Measurements from ENCODE around the gene CPT1B. TPM values are rescaled to one million over a fixed set of nuclear protein-coding genes. Genes with fewer than 3 reads are reported as not detected.

Gene CPT1B
- total and polyA plus RNA-seq, 2 donors (not counting 1 experiment from before 2014, with no cell fraction given): 0.82 to 4.8 TPM

GRCh38 chr22:50575426-50575941 lies 2.7 kb downstream of the CPT1B start:
- no peaks in the 10 kb centered on the region for H3K79me2 ChIP-seq (ENCODE audit: control insufficient read depth, insufficient read depth, low read length)
- no peak overlapping the region for H3K27ac ChIP-seq (ENCODE audit: insufficient read depth, low read length)
- no peaks in the 10 kb centered on the region for H4K20me1 ChIP-seq (ENCODE audit: control insufficient read depth, extremely low read depth, insufficient read depth, low read length)
- no peak for DNase-seq (ENCODE audit: low read depth in 2 of 2)
- H3K4me3 ChIP-seq (replicated peaks in 1 of 4; ENCODE audit: control extremely low read depth in 1 of 4, insufficient read depth in 1 of 4, low read depth in 3 of 4, low read length in 4 of 4): no peak overlapping the region
- no peaks in the 10 kb centered on the region for H3K27me3 ChIP-seq (ENCODE audit: control insufficient read depth, insufficient read depth, low read length)
- TF ChIP-seq CTCF (conservative IDR thresholded peaks at IDR 0.05 in 1 of 2, IDR thresholded peaks at IDR 0.05 in 1 of 2; ENCODE audit: low read depth in 1 of 2, low read length in 2 of 2) (no peak), EZH2 (IDR thresholded peaks at IDR 0.05; ENCODE audit: low read length, missing control alignments) (no peak)
- H3K9ac ChIP-seq (ENCODE audit: insufficient read depth, low read length): no peak overlapping the region
- H3K4me2 ChIP-seq (ENCODE audit: extremely low read depth, insufficient read depth, low read length): no peak overlapping the region
- peaks cover 8% of the 10 kb centered on the region for H3K4me1 ChIP-seq (ENCODE audit: control insufficient read depth, extremely low read depth, insufficient read depth, low read length)
- H2AFZ ChIP-seq (ENCODE audit: low read length): no peak overlapping the region
- no peaks in the 10 kb centered on the region for H3K9me3 ChIP-seq (ENCODE audit: control insufficient read depth, insufficient read depth, low read depth, low read length)
- no peaks in the 10 kb centered on the region for H3K36me3 ChIP-seq (ENCODE audit: control insufficient read depth, insufficient read depth, low read length)

- H3K9me3 ChIP-seq (ENCODE audit: control insufficient read depth, insufficient read depth, low read depth, low read length): no peaks in the 10 kb centered on the region
- TF ChIP-seq EZH2 (IDR thresholded peaks at IDR 0.05; ENCODE audit: low read length, missing control alignments) (no peak), CTCF (conservative IDR thresholded peaks at IDR 0.05 in 1 of 2, IDR thresholded peaks at IDR 0.05 in 1 of 2; ENCODE audit: low read depth in 1 of 2, low read length in 2 of 2) (no peak)
- no peak for DNase-seq (ENCODE audit: low read depth in 2 of 2)
- no peak overlapping the region for H2AFZ ChIP-seq (ENCODE audit: low read length)
- no peak overlapping the region for H3K9ac ChIP-seq (ENCODE audit: insufficient read depth, low read length)
- H3K4me1 ChIP-seq (ENCODE audit: control insufficient read depth, extremely low read depth, insufficient read depth, low read length): peaks cover 8% of the 10 kb centered on the region
- H3K36me3 ChIP-seq (ENCODE audit: control insufficient read depth, insufficient read depth, low read length): no peaks in the 10 kb centered on the region
- no peaks in the 10 kb centered on the region for H3K79me2 ChIP-seq (ENCODE audit: control insufficient read depth, insufficient read depth, low read length)
- H3K27me3 ChIP-seq (ENCODE audit: control insufficient read depth, insufficient read depth, low read length): no peaks in the 10 kb centered on the region
- H3K4me3 ChIP-seq (replicated peaks in 1 of 4; ENCODE audit: control extremely low read depth in 1 of 4, insufficient read depth in 1 of 4, low read depth in 3 of 4, low read length in 4 of 4): no peak overlapping the region
- H3K27ac ChIP-seq (ENCODE audit: insufficient read depth, low read length): no peak overlapping the region
- H3K4me2 ChIP-seq (ENCODE audit: extremely low read depth, insufficient read depth, low read length): no peak overlapping the region
- H4K20me1 ChIP-seq (ENCODE audit: control insufficient read depth, extremely low read depth, insufficient read depth, low read length): no peaks in the 10 kb centered on the region
Observed at GRCh38 chr22:50574383-50574755, 3.9 kb downstream of the CPT1B start.

DNA sequence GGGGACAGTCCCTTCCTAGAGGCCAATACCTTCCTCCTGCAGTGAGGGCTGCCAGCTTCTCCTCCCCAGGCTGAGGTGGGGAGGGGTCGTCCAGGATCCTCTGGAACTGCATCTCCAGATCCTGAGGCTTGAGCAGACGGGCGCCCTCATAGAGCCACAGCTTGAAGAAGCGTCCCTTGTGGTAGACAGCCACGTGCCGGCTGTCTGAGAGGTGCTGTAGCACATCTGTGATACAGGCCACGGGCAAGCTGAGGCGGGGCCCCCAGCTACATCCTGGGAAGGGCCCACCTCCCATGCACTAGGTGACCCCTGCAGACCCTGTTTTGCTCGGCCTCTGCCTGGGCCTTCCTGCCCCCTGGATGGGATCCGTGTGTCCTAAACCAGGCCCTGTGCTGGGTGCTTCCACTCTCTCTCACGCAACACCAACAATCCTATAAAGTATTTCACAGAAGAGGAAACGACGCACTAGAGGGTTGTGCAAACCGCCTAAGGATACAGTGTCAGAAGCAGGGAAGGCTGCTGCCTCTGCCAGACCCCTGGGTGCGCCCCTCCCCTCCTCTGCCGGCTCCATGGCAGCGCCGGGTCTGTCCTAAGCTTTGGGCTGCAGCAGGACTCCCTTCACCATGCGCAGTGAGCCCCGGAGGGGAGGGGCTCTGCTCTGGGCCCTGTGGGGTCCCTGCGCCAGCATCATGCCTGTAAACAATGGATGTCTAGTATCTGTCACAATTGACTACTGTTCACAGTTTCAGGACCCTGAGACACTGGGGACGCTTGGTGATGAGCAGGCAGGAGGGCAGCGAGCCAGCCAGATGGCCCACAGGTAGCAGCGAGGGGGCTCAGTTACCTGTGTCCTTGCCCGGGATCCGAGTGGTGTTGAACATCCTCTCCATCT lies 4.5 kb downstream of the CPT1B start:
- no peak overlapping the region for H2AFZ ChIP-seq (ENCODE audit: low read length)
- H3K36me3 ChIP-seq (ENCODE audit: control insufficient read depth, insufficient read depth, low read length): no peaks in the 10 kb centered on the region
- no peak overlapping the region for H3K27ac ChIP-seq (ENCODE audit: insufficient read depth, low read length)
- H3K4me1 ChIP-seq (ENCODE audit: control insufficient read depth, extremely low read depth, insufficient read depth, low read length): peaks cover 6% of the 10 kb centered on the region
- DNase-seq (ENCODE audit: low read depth in 2 of 2): no peak
- TF ChIP-seq CTCF (conservative IDR thresholded peaks at IDR 0.05 in 1 of 2, IDR thresholded peaks at IDR 0.05 in 1 of 2; ENCODE audit: low read depth in 1 of 2, low read length in 2 of 2) (no peak), EZH2 (IDR thresholded peaks at IDR 0.05; ENCODE audit: low read length, missing control alignments) (no peak)
- no peaks in the 10 kb centered on the region for H3K27me3 ChIP-seq (ENCODE audit: control insufficient read depth, insufficient read depth, low read length)
- no peaks in the 10 kb centered on the region for H4K20me1 ChIP-seq (ENCODE audit: control insufficient read depth, extremely low read depth, insufficient read depth, low read length)
- no peak overlapping the region for H3K4me2 ChIP-seq (ENCODE audit: extremely low read depth, insufficient read depth, low read length)
- H3K4me3 ChIP-seq (replicated peaks in 1 of 4; ENCODE audit: control extremely low read depth in 1 of 4, insufficient read depth in 1 of 4, low read depth in 3 of 4, low read length in 4 of 4): no peak overlapping the region
- no peaks in the 10 kb centered on the region for H3K79me2 ChIP-seq (ENCODE audit: control insufficient read depth, insufficient read depth, low read length)
- H3K9ac ChIP-seq (ENCODE audit: insufficient read depth, low read length): no peak overlapping the region
- no peaks in the 10 kb centered on the region for H3K9me3 ChIP-seq (ENCODE audit: control insufficient read depth, insufficient read depth, low read depth, low read length)
